OCI-LY1 (cell line): ENCODE measurements around the gene UBE2G1.

Experiments
- H2AFZ ChIP-seq: fragments of 200-600 bp; sonication (generic), shearing (Covaris generic); 2 replicates; pipeline ENCODE4 v1.6.0; 2014; ENCODE audit warnings: antibody characterized with exemption, mild to moderate bottlenecking, low read length
- H3F3A ChIP-seq: fragments of 200-600 bp; sonication (generic), shearing (Covaris generic); 2 replicates; pipeline ENCODE4 v1.6.0; 2014; ENCODE audit warnings: mild to moderate bottlenecking, antibody characterized with exemption, low read length, moderate library complexity; ENCODE audit not compliant: insufficient read depth
- H3K27ac ChIP-seq: fragments of 200-600 bp; sonication (generic); 2 replicates; pipeline ENCODE4 v1.5.1; 2014; ENCODE audit warnings: low read length, mixed run types, mild to moderate bottlenecking, low read depth; ENCODE audit not compliant: poor library complexity, severe bottlenecking
- H3K27me3 ChIP-seq: fragments of 200-600 bp; sonication (generic); 2 replicates; pipeline ENCODE4 v1.6.0; 2014; ENCODE audit warnings: antibody characterized with exemption, mild to moderate bottlenecking, low read length, moderate library complexity; ENCODE audit not compliant: insufficient read depth
- H3K36me3 ChIP-seq: fragments of 200-600 bp; sonication (generic); 2 replicates; pipeline ENCODE4 v1.6.1; 2014; ENCODE audit warnings: mild to moderate bottlenecking, antibody characterized with exemption, low read length, moderate library complexity, mixed read lengths; ENCODE audit not compliant: insufficient read depth
- H3K4me1 ChIP-seq: fragments of 200-600 bp; sonication (generic); 2 replicates; pipeline ENCODE4 v1.5.1; 2014; ENCODE audit warnings: mild to moderate bottlenecking, low read length, moderate library complexity; ENCODE audit not compliant: insufficient read depth, severe bottlenecking
- H3K4me2 ChIP-seq: fragments of 200-600 bp; sonication (generic), shearing (Covaris generic); 2 replicates; pipeline ENCODE4 v1.6.1; 2014; ENCODE audit warnings: low read length
- H3K4me3 ChIP-seq: fragments of 200-600 bp; sonication (generic); 2 replicates; pipeline ENCODE4 v1.5.1; 2014; ENCODE audit warnings: low read length, low read depth, mild to moderate bottlenecking, mixed read lengths; ENCODE audit not compliant: poor library complexity, severe bottlenecking
- H3K79me2 ChIP-seq: fragments of 200-600 bp; shearing (Covaris generic); 2 replicates; pipeline ENCODE4 v1.6.1; 2016; ENCODE audit warnings: mixed run types, low read length, mixed read lengths; ENCODE audit not compliant: insufficient read depth
- H3K9ac ChIP-seq: fragments of 200-600 bp; sonication (generic), shearing (Covaris generic); 2 replicates; pipeline ENCODE4 v1.6.1; 2014; ENCODE audit warnings: mild to moderate bottlenecking, low read length, mixed read lengths
- H3K9me2 ChIP-seq: fragments of 200-600 bp; sonication (generic), shearing (Covaris generic); 2 replicates; pipeline ENCODE4 v1.6.1; 2014; ENCODE audit warnings: low read depth, mild to moderate bottlenecking, low read length, mixed read lengths
- H3K9me3 ChIP-seq: fragments of 200-600 bp; shearing (Covaris generic); 2 replicates; pipeline ENCODE4 v1.6.1; 2014; ENCODE audit warnings: low read length, mixed read lengths
- H4K20me1 ChIP-seq: fragments of 200-600 bp; sonication (generic), shearing (Covaris generic); 2 replicates; pipeline ENCODE4 v1.6.0; 2016; ENCODE audit warnings: mild to moderate bottlenecking, low read length; ENCODE audit not compliant: insufficient read depth
- EZH2 ChIP-seq: fragments of 200-600 bp; sonication (generic), shearing (Covaris generic); IDR thresholded peaks from 2 replicates; pipeline ENCODE4 v1.8.0; 2017; ENCODE audit warnings: borderline replicate concordance, mixed run types, mild to moderate bottlenecking, antibody characterized with exemption, low read length, moderate library complexity, mixed read lengths
- TF ChIP-seq, protein P1 (sequence below): fragments of 200-600 bp; sonication (generic), shearing (Covaris generic); IDR thresholded peaks from 2 replicates; pipeline ENCODE4 v1.5.1; 2017; ENCODE audit warnings: mild to moderate bottlenecking, antibody characterized with exemption, low read length, moderate library complexity, mixed read lengths

UBE2G1 gene

DNA sequence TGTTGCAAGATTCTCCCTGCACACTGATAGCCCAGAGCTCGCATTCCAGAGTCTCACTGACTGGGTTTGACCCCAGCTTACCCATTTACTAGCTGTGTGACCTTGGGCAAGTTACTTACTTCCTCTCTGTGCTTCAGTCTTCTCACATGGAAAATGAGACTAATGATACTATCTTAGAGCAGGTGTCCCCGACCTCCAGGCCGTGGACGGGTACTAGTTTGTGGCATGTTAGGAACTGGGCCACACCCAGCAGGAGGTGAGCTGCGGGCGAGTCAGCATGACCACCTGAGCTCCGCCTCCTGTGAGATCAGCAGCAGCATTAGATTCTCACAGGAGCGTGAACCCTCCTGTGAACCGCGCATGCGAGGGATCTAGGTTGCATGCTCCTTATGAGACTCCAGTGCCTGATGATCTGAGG is 118.5 kb downstream of the UBE2G1 start:
- no peaks in the 10 kb centered on the region for H3K4me1 ChIP-seq
- no peak overlapping the region for H2AFZ ChIP-seq
- H3K4me3 ChIP-seq: no peak overlapping the region
- peaks cover 71% of the 10 kb centered on the region for H3K79me2 ChIP-seq
- H3K36me3 ChIP-seq: peaks cover 15% of the 10 kb centered on the region
- no peak overlapping the region for H3K27ac ChIP-seq
- TF ChIP-seq, protein P1, sequence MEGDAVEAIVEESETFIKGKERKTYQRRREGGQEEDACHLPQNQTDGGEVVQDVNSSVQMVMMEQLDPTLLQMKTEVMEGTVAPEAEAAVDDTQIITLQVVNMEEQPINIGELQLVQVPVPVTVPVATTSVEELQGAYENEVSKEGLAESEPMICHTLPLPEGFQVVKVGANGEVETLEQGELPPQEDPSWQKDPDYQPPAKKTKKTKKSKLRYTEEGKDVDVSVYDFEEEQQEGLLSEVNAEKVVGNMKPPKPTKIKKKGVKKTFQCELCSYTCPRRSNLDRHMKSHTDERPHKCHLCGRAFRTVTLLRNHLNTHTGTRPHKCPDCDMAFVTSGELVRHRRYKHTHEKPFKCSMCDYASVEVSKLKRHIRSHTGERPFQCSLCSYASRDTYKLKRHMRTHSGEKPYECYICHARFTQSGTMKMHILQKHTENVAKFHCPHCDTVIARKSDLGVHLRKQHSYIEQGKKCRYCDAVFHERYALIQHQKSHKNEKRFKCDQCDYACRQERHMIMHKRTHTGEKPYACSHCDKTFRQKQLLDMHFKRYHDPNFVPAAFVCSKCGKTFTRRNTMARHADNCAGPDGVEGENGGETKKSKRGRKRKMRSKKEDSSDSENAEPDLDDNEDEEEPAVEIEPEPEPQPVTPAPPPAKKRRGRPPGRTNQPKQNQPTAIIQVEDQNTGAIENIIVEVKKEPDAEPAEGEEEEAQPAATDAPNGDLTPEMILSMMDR: no peak
- TF ChIP-seq EZH2: no peak
- no peaks in the 10 kb centered on the region for H3F3A ChIP-seq
- H3K27me3 ChIP-seq: no peaks in the 10 kb centered on the region
- no peak overlapping the region for H3K9ac ChIP-seq
- H3K9me2 ChIP-seq: no peaks in the 10 kb centered on the region
- no peaks in the 10 kb centered on the region for H3K9me3 ChIP-seq
- no peak overlapping the region for H3K4me2 ChIP-seq
- no peaks in the 10 kb centered on the region for H4K20me1 ChIP-seq

DNA sequence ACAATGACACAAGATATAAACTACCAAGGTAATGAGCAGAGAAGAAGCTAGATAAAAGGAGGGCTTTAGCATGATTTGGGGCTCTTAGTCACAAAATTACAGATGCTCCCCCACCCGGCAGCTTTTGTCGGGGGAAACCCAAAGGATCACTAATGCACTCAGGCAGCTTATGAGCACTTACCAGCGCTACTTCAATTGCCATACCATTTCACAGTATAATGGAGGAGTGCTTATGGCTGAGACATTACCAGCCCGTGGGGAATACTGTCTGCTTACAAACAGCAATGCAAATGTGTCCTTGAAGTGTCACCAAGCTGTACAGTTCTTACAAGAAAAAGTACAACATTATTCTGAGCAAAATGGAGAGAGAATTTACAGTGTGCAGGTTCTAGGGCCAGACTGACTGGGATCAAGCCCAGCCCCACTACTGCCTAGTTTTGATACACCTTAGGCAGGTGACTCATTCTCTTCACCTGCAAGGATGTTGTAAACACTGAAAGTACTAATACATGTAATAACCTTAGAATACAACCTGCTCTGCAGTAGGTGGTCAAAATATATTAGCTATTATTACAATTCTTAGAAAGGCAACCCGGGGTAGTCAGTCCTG is 119.0 kb downstream of the UBE2G1 start:
- H3K4me2 ChIP-seq: no peak overlapping the region
- H2AFZ ChIP-seq: no peak overlapping the region
- no peaks in the 10 kb centered on the region for H3K9me2 ChIP-seq
- H3K9ac ChIP-seq: no peak overlapping the region
- no peak for TF ChIP-seq EZH2
- TF ChIP-seq, protein P1: no peak
- no peak overlapping the region for H3K27ac ChIP-seq
- no peaks in the 10 kb centered on the region for H3K27me3 ChIP-seq
- H3K4me3 ChIP-seq: no peak overlapping the region
- H3K79me2 ChIP-seq: peaks cover 68% of the 10 kb centered on the region
- H3F3A ChIP-seq: no peaks in the 10 kb centered on the region
- peaks cover 18% of the 10 kb centered on the region for H3K36me3 ChIP-seq
- no peaks in the 10 kb centered on the region for H4K20me1 ChIP-seq
- no peaks in the 10 kb centered on the region for H3K9me3 ChIP-seq
- no peaks in the 10 kb centered on the region for H3K4me1 ChIP-seq

DNA sequence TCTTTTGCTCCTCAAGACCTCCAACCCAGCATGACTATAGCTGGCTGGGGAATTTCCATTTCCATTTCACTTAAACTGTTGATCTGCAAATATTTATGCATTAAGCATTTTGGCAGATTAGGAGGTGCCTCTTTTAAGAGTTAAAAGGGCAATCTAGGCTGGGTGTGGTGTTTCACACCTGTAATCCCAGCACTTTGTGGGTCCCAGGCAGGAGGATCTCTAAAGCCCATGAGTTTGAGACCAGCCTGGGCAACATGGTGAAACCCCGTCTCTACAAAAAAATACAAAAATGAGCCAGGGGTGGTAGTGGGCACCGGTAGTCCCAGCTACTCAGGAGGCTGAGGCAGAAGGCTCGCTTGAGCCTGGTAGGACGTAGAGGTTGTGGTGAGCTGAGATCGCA is 119.8 kb downstream of the UBE2G1 start:
- no peak overlapping the region for H3K9ac ChIP-seq
- no peak for TF ChIP-seq EZH2
- TF ChIP-seq, protein P1: no peak
- no peaks in the 10 kb centered on the region for H3F3A ChIP-seq
- H3K9me2 ChIP-seq: no peaks in the 10 kb centered on the region
- no peak overlapping the region for H3K4me2 ChIP-seq
- peaks cover 60% of the 10 kb centered on the region for H3K79me2 ChIP-seq
- peaks cover 25% of the 10 kb centered on the region for H3K36me3 ChIP-seq
- no peak overlapping the region for H3K27ac ChIP-seq
- H2AFZ ChIP-seq: no peak overlapping the region
- H3K4me3 ChIP-seq: no peak overlapping the region
- no peaks in the 10 kb centered on the region for H3K4me1 ChIP-seq
- H3K9me3 ChIP-seq: no peaks in the 10 kb centered on the region
- no peaks in the 10 kb centered on the region for H3K27me3 ChIP-seq
- H4K20me1 ChIP-seq: no peaks in the 10 kb centered on the region
